ENCODE measurements around the gene SALL3. TPM values are rescaled to one million over a fixed set of nuclear protein-coding genes. Genes with fewer than 3 reads are reported as not detected.

SALL3 gene
- total RNA-seq, 2 experiments from 2014 or later, result not detected

GRCh38 chr18:78966793-78967106 is 12.9 kb upstream of the SALL3 start:
- H3K27me3 Mint-ChIP-seq, result peaks cover 30% of the 10 kb centered on the region
- ChIA-PET CTCF (no interaction called here), POLR2A (no interaction called here)

DNA sequence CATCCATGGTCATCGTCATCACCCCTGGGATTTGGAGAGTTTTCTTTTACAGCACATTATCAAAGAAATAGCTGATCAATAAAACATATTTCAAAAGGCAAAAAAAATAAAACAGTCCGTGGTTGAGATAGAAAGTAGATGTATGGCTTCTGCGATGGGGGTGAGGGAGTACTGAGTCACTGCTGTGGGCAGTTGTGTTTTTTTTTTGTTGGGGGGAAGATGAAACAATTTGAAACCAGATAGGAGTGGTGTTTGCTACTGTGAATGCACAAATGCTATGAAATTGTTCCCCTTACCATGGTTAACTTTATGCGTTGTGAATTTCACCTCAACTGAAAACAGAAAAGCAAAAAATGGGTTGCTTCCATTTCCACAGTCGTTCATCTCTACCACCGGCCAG is 11.9 kb upstream of the SALL3 start:
- peaks cover 39% of the 10 kb centered on the region for H3K27me3 Mint-ChIP-seq
- ATAC-seq (no peak), DNase-seq (no peak)
- H3K36me3 Mint-ChIP-seq (ENCODE audit: low read depth), result no peaks in the 10 kb centered on the region
- ChIA-PET POLR2A (no interaction called here), CTCF (interaction anchor here (0.6 kb wide), 2 partner anchors 55 to 71 kb away, joined by 3 read pairs; no protein-coding TSS in a partner anchor)
- H3K9me3 Mint-ChIP-seq (ENCODE audit: low read depth), result peaks cover 8% of the 10 kb centered on the region
- H3K27ac Mint-ChIP-seq, result no peak overlapping the region
- intact Hi-C loops (cut with DNase I, micrococcal nuclease), result no loop called here
- no peak overlapping the region for H3K4me3 Mint-ChIP-seq
- no peaks in the 10 kb centered on the region for H3K4me1 Mint-ChIP-seq

More at GRCh38 chr18:78966793-78967106, 12.9 kb upstream of the SALL3 start:
- intact Hi-C loops (cut with DNase I, micrococcal nuclease), result no loop called here
- H3K4me1 Mint-ChIP-seq, result no peaks in the 10 kb centered on the region
- H3K9me3 Mint-ChIP-seq (ENCODE audit: low read depth), result peaks cover 17% of the 10 kb centered on the region
- ATAC-seq, result no peak
- no peaks in the 10 kb centered on the region for H3K36me3 Mint-ChIP-seq (ENCODE audit: low read depth)
- H3K27ac Mint-ChIP-seq, result no peak overlapping the region
- no peak for DNase-seq
- no peak overlapping the region for H3K4me3 Mint-ChIP-seq

GRCh38 chr18:78969574-78970315 is 9.9 kb upstream of the SALL3 start:
- POLR2A ChIA-PET, result no interaction called here
- no peak overlapping the region for H3K4me3 Mint-ChIP-seq

GRCh38 chr18:78970774-78971333 is 8.8 kb upstream of the SALL3 start:
- ChIA-PET CTCF (no interaction called here), POLR2A (no interaction called here)
- ATAC-seq, result no peak
- no peak overlapping the region for H3K4me3 Mint-ChIP-seq
- peaks cover 5% of the 10 kb centered on the region for H3K4me1 Mint-ChIP-seq
- no peak overlapping the region for H3K27ac Mint-ChIP-seq
- peaks cover 53% of the 10 kb centered on the region for H3K27me3 Mint-ChIP-seq
- intact Hi-C loops (cut with DNase I, micrococcal nuclease), result no loop called here
- DNase-seq, result no peak
- no peaks in the 10 kb centered on the region for H3K36me3 Mint-ChIP-seq (ENCODE audit: low read depth)
- H3K9me3 Mint-ChIP-seq (ENCODE audit: low read depth), result no peaks in the 10 kb centered on the region

More at GRCh38 chr18:78969574-78970315, 9.9 kb upstream of the SALL3 start:
- H3K27me3 Mint-ChIP-seq, result peaks cover 45% of the 10 kb centered on the region
- ATAC-seq (no peak), DNase-seq (no peak)
- intact Hi-C loops (cut with DNase I, micrococcal nuclease), result no loop called here
- CTCF ChIA-PET, result no interaction called here
- H3K4me1 Mint-ChIP-seq, result peaks cover 4% of the 10 kb centered on the region
- H3K9me3 Mint-ChIP-seq (ENCODE audit: low read depth), result no peaks in the 10 kb centered on the region
- no peak overlapping the region for H3K27ac Mint-ChIP-seq
- no peaks in the 10 kb centered on the region for H3K36me3 Mint-ChIP-seq (ENCODE audit: low read depth)

DNA sequence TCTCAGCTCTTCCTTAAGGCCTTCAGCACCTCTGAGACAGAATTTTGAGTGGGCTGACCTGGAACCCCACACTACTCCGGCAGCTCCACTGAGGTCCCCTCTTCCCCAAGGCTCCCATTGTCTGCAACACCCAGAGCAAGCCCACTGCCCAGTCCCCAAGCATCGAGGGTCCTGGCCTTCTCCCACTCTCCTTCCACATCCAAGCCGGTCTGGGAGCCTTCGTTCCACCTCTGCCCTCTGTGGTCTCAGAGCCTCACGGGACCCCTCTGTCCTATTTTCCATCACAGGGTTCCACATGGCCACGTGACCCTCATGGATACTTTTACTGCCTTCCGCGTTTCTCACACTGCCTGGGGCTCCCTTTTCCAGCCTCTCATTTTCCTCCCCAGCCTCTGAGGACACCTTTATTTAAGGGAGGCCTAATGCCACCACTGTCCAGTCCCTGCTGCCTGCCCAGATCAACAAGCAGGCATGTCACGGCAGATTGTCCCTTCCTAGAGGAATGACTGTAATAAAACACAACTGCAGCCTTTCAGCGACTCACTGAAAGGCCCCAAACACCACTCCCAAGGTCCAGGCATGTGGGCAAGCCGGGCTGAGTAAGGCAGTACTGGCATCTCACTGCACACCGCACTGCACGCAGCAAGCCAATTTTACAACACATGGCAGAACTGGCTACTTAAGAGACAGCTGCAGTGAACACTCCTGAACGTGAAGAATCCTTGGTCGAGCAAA is 7.9 kb upstream of the SALL3 start:
- Mint-ChIP-seq H3K4me3 (no peak overlapping the region), H3K27ac (no peak overlapping the region), H3K36me3 (ENCODE audit: low read depth) (no peaks in the 10 kb centered on the region), H3K27me3 (peaks cover 61% of the 10 kb centered on the region), H3K4me1 (peaks cover 5% of the 10 kb centered on the region), H3K9me3 (ENCODE audit: low read depth) (no peaks in the 10 kb centered on the region)
- ATAC-seq, result no peak
- DNase-seq, result no peak
- ChIA-PET CTCF (no interaction called here), POLR2A (no interaction called here)
- intact Hi-C loops (cut with DNase I, micrococcal nuclease), result no loop called here

DNA sequence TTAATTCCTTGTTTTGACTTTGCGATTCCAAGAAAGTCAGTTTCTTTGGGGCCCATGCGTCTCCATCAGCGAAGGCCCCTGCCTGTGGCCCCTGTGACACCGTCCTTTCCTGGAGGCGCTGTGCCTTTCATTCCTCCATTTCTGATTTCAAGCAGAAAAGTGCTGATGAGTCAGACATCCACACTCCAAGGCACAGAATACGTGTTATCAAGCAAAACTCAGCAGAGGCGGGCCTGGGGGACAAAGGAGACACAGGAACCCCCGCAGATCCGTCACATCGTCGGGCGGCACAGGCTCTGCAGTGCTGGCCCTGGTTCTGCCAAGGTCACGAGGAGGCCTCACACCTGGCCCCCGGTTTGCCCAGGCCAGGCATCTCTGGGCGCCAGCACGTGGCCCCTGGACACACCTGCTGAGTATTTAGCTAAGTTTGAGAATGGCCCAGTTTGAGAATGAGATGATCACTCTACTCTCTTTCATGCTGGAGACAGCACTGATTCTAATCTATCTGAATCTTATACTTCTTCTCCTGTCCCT is 7.2 kb upstream of the SALL3 start:
- intact Hi-C loops (cut with DNase I, micrococcal nuclease), result no loop called here
- DNase-seq (no peak), ATAC-seq (no peak)
- no peak overlapping the region for H3K4me3 Mint-ChIP-seq
- H3K27ac Mint-ChIP-seq, result no peak overlapping the region
- POLR2A ChIA-PET, result no interaction called here
- peaks cover 67% of the 10 kb centered on the region for H3K27me3 Mint-ChIP-seq
- H3K9me3 Mint-ChIP-seq (ENCODE audit: low read depth), result no peaks in the 10 kb centered on the region
- CTCF ChIA-PET, result no interaction called here
- H3K4me1 Mint-ChIP-seq, result peaks cover 11% of the 10 kb centered on the region
- no peaks in the 10 kb centered on the region for H3K36me3 Mint-ChIP-seq (ENCODE audit: low read depth)

- no peak overlapping the region for H3K4me3 Mint-ChIP-seq
- no peak for ATAC-seq
- H3K4me1 Mint-ChIP-seq, result peaks cover 12% of the 10 kb centered on the region
- no peaks in the 10 kb centered on the region for H3K9me3 Mint-ChIP-seq (ENCODE audit: low read depth)
- DNase-seq, result no peak
- no peak overlapping the region for H3K27ac Mint-ChIP-seq
- no peaks in the 10 kb centered on the region for H3K36me3 Mint-ChIP-seq (ENCODE audit: low read depth)
- peaks cover 69% of the 10 kb centered on the region for H3K27me3 Mint-ChIP-seq
- CTCF ChIA-PET, result interaction anchor here (0.7 kb wide), 1 partner anchor 1060 kb away, joined by 3 read pairs; no protein-coding TSS in a partner anchor
- POLR2A ChIA-PET, result no interaction called here
- intact Hi-C loops (cut with DNase I, micrococcal nuclease), result no loop called here
These were observed 6.7 kb upstream of the SALL3 start for GRCh38 chr18:78972930-78973331.

DNA sequence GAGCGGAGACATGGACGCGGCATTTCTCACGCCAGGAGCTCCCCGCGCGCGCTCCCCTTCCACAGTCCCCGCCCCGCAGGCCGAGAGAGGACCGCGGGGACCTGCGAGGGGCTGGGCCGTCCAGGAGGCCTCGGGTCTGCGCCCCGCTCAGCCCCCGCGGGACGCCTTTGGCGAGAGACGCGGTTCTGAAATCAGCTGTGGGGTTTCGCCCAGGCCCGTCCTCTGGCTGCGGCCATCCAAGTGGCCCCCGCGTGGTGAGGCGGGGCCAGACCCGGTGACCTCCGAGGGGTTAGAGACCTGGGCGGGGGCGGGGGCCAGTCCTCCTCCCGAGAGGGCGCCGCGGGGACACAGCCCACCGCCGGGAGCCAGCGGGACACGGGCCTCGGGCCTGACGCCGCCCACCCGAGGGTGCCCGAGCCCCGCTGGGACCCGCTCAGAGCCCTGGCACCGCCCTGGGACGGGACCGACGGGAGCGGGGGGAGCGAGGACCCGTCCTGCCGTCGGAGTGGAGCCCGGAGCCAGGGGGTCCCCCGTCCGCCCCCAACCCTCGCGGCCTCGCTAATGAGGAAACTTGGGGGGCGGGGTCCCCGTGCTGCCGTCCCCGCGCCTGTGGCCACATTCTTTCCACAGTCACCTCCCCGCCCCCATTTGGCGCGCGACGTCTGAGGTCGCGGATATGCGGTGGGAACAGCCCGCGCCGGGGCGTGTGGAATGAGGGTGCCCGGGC is 6.1 kb upstream of the SALL3 start:
- H3K4me1 Mint-ChIP-seq, result peaks cover 12% of the 10 kb centered on the region
- no peak overlapping the region for H3K4me3 Mint-ChIP-seq
- H3K27ac Mint-ChIP-seq, result no peak overlapping the region
- ChIA-PET CTCF (interaction anchor here (0.7 kb wide), 1 partner anchor 1061 kb away, joined by 3 read pairs; no protein-coding TSS in a partner anchor), POLR2A (no interaction called here)
- no peaks in the 10 kb centered on the region for H3K36me3 Mint-ChIP-seq (ENCODE audit: low read depth)
- ATAC-seq (no peak), DNase-seq (no peak)
- intact Hi-C loops (cut with DNase I, micrococcal nuclease), result no loop called here
- peaks cover 71% of the 10 kb centered on the region for H3K27me3 Mint-ChIP-seq
- H3K9me3 Mint-ChIP-seq (ENCODE audit: low read depth), result no peaks in the 10 kb centered on the region

DNA sequence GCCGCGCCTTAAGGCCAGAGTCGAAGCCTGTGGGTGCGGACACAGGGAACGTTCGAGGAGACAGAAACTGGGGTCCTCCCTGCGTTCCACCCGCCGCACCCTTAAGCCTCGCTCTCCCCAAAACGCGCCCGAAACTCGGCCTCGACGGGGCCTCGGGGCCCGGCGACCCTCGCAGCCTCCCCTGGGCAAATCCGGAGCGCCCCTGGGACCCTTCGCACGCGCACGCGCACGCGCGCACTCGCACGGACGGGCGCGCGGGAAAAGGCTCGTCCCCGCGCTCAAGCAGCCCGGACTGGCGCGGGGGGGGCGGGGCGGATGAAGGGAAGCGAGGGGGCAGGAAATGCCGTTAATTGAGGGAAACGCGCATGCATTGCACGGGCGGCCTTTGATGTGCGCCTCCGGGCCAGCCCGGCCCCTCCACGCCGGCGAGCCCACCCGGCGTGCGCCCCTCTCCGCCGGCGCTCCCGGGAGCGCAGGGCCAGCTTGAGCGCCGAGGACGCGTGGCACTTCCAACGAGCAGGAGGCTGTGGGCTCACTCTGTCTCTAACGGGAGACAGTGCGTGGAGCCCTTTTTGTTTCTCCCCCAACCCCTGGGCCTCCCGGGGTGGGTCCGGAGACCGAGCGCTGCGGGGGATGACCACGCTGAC is 5.4 kb upstream of the SALL3 start:
- peaks cover 14% of the 10 kb centered on the region for H3K4me1 Mint-ChIP-seq
- H3K27me3 Mint-ChIP-seq, result peaks cover 70% of the 10 kb centered on the region
- no peak for ATAC-seq
- no peak overlapping the region for H3K27ac Mint-ChIP-seq
- no peaks in the 10 kb centered on the region for H3K36me3 Mint-ChIP-seq (ENCODE audit: low read depth)
- H3K4me3 Mint-ChIP-seq, result no peak overlapping the region
- POLR2A ChIA-PET, result no interaction called here
- CTCF ChIA-PET, result no interaction called here
- intact Hi-C loops (cut with DNase I, micrococcal nuclease), result no loop called here
- DNase-seq, result no peak
- H3K9me3 Mint-ChIP-seq (ENCODE audit: low read depth), result no peaks in the 10 kb centered on the region

DNA sequence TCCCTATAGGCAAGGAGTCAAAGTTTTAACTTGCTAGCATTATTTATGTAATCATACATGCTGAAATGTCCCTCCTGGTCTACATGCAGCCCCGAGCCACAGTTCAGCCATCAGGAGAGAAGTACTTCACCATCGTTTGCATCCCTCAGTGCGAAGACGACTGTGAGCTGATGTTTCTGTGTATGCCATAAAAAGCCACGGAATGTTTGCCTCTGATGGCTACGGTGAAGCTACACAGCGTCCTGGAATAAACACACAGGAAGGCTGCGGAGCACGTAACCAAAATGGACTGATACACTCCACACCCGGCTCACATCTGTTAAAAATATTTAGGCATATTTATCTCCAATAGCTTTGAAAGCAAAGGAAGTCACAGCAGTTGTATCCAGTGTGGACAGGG is 4.3 kb upstream of the SALL3 start:
- Mint-ChIP-seq H3K4me1 (peaks cover 14% of the 10 kb centered on the region), H3K27ac (no peak overlapping the region), H3K27me3 (peaks cover 66% of the 10 kb centered on the region), H3K4me3 (no peak overlapping the region), H3K9me3 (ENCODE audit: low read depth) (no peaks in the 10 kb centered on the region), H3K36me3 (ENCODE audit: low read depth) (no peaks in the 10 kb centered on the region)
- intact Hi-C loops (cut with DNase I, micrococcal nuclease), result loop anchor here in 1 of 2 experiments (5.0 kb wide), 1 partner anchor 1723 kb away; no protein-coding TSS in a partner anchor
- DNase-seq, result no peak
- POLR2A ChIA-PET, result no interaction called here
- CTCF ChIA-PET, result interaction anchor here (0.6 to 0.8 kb wide), 4 partner anchors 10 to 1773 kb away, joined by 3 to 4 read pairs (median 3); no protein-coding TSS in a partner anchor
- no peak for ATAC-seq

Data from activated CD4-positive, alpha-beta T cell treated with anti-CD3 and anti-CD28 coated beads for 36 hours (primary cell).